ENCODE measurements around the gene TMTC2.

Gene TMTC2

DNA sequence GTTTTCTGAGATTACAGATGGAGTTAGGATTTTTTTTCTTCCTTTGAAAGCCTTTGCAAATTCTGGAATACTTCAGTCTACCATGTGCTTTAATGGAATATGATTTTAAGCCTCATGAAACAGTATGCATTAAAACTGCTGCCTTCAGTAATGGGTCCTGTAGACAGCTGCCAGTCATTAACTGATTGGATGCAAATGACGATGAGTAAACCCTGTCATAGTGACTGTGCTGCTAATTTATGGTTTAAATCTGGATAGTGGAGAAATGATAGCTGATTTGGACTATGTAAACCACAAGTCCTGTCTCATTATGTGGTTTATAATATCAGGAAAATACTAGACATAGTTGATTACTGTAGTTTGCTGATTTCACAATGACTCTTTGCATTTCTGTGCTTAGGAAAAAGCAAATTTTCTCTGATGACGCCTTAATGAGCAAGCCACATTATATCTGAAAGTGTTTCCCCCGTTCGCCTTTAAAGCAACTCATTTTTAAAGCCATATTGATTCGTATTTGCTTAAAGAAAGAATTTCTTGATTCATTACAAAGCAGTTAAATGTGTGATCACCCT lies 217.6 kb downstream of the TMTC2 start:
- Histone ChIP-seq H3K9ac (ENCODE audit: low read length) (no peak overlapping the region), H3K27me3 (ENCODE audit: low read length) (no peaks in the 10 kb centered on the region), H2AFZ (ENCODE audit: low read depth, low read length, severe bottlenecking) (no peak overlapping the region), H3K9me3 (ENCODE audit: insufficient read depth, low read length) (no peaks in the 10 kb centered on the region), H3K36me3 (ENCODE audit: low read length) (no peaks in the 10 kb centered on the region), H3K4me3 (ENCODE audit: insufficient read depth, low read length, poor library complexity, severe bottlenecking) (no peak overlapping the region), H3K27ac (ENCODE audit: low read depth, low read length) (no peak overlapping the region), H3K9me2 (replicated peaks; ENCODE audit: insufficient read depth, low read length) (no peaks in the 10 kb centered on the region), H3K79me2 (ENCODE audit: insufficient read depth, low read length) (no peaks in the 10 kb centered on the region), H4K20me1 (ENCODE audit: low read depth, low read length) (no peaks in the 10 kb centered on the region), H3F3A (ENCODE audit: insufficient read depth) (no peaks in the 10 kb centered on the region), H3K4me2 (ENCODE audit: low read depth, low read length, poor library complexity, severe bottlenecking) (no peak overlapping the region)
- TF ChIP-seq CTCF (IDR thresholded peaks at IDR 0.05; ENCODE audit: insufficient read depth, low read length, poor library complexity, severe bottlenecking), result no peak
- TF ChIP-seq EZH2phosphoT487 (conservative IDR thresholded peaks at IDR 0.05; ENCODE audit: low read length), result no peak

GRCh38 chr12:82910246-82910893 lies 223.7 kb downstream of the TMTC2 start:
- H3K4me3 ChIP-seq (ENCODE audit: insufficient read depth, low read length, poor library complexity, severe bottlenecking), result no peak overlapping the region
- H3K36me3 ChIP-seq (ENCODE audit: low read length), result no peaks in the 10 kb centered on the region
- H4K20me1 ChIP-seq (ENCODE audit: low read depth, low read length), result no peaks in the 10 kb centered on the region
- H3K9me3 ChIP-seq (ENCODE audit: insufficient read depth, low read length), result no peaks in the 10 kb centered on the region
- no peak overlapping the region for H2AFZ ChIP-seq (ENCODE audit: low read depth, low read length, severe bottlenecking)
- H3K27ac ChIP-seq (ENCODE audit: low read depth, low read length), result no peak overlapping the region
- no peak overlapping the region for H3K4me2 ChIP-seq (ENCODE audit: low read depth, low read length, poor library complexity, severe bottlenecking)
- H3K27me3 ChIP-seq (ENCODE audit: low read length), result no peaks in the 10 kb centered on the region
- no peaks in the 10 kb centered on the region for H3F3A ChIP-seq (ENCODE audit: insufficient read depth)
- H3K79me2 ChIP-seq (ENCODE audit: insufficient read depth, low read length), result no peaks in the 10 kb centered on the region
- no peaks in the 10 kb centered on the region for H3K9me2 ChIP-seq (replicated peaks; ENCODE audit: insufficient read depth, low read length)
- TF ChIP-seq CTCF (IDR thresholded peaks at IDR 0.05; ENCODE audit: insufficient read depth, low read length, poor library complexity, severe bottlenecking) (no peak), EZH2phosphoT487 (conservative IDR thresholded peaks at IDR 0.05; ENCODE audit: low read length) (no peak)
- no peak overlapping the region for H3K9ac ChIP-seq (ENCODE audit: low read length)

DNA sequence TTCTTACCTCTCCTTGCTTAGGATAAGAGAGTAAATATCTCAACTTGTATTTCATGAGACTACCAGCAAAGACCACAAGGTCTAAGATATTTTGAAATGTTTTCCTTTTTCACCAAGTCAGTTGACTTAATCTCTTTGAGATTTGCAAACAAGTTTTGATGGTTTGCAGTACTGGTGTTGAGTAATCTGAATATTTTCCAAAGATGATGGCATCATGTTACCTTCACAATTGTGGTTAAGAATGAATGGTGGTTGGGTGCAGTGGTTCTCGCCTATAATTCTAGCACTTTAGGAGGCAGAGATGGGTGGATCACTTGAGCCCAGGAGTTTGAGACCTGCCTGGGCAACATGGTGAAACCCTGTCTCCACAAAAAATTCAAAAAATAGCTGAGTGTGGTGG lies 225.7 kb downstream of the TMTC2 start:
- Histone ChIP-seq H3K27me3 (ENCODE audit: low read length) (no peaks in the 10 kb centered on the region), H3K9me2 (replicated peaks; ENCODE audit: insufficient read depth, low read length) (no peaks in the 10 kb centered on the region), H3K4me2 (ENCODE audit: low read depth, low read length, poor library complexity, severe bottlenecking) (no peak overlapping the region), H3F3A (ENCODE audit: insufficient read depth) (no peaks in the 10 kb centered on the region), H3K9me3 (ENCODE audit: insufficient read depth, low read length) (no peaks in the 10 kb centered on the region), H3K27ac (ENCODE audit: low read depth, low read length) (no peak overlapping the region), H3K79me2 (ENCODE audit: insufficient read depth, low read length) (no peaks in the 10 kb centered on the region), H3K4me3 (ENCODE audit: insufficient read depth, low read length, poor library complexity, severe bottlenecking) (no peak overlapping the region), H4K20me1 (ENCODE audit: low read depth, low read length) (no peaks in the 10 kb centered on the region), H2AFZ (ENCODE audit: low read depth, low read length, severe bottlenecking) (no peak overlapping the region), H3K9ac (ENCODE audit: low read length) (no peak overlapping the region), H3K36me3 (ENCODE audit: low read length) (no peaks in the 10 kb centered on the region)
- TF ChIP-seq EZH2phosphoT487 (conservative IDR thresholded peaks at IDR 0.05; ENCODE audit: low read length), result no peak
- no peak for TF ChIP-seq CTCF (IDR thresholded peaks at IDR 0.05; ENCODE audit: insufficient read depth, low read length, poor library complexity, severe bottlenecking)

Measured in SU-DHL-6 (cell line).